CD4-positive, alpha-beta T cell treated with Interleukin-1 beta for 1 hour (primary cell): ENCODE results near the gene MAP1LC3A.

Source experiments
- DNase-seq, 2 donors: peaks; one replicate each; pipeline ENCODE4 v3.0.0-alpha.2; 2020 to 2022

The MAP1LC3A gene

GRCh38 chr20:34578521-34578920 is 20.0 kb downstream of the MAP1LC3A start:
- DNase-seq, result no peak

GRCh38 chr20:34579191-34579978 is 20.9 kb downstream of the MAP1LC3A start:
- DNase-seq, result no peak

GRCh38 chr20:34579979-34580940 is 21.7 kb downstream of the MAP1LC3A start:
- DNase-seq, result peak in 1 of 2 donors; percentile 25

- no peak for DNase-seq
Observed at GRCh38 chr20:34581341-34582184, 23.0 kb downstream of the MAP1LC3A start.

- DNase-seq, result no peak
Observed at GRCh38 chr20:34582221-34582620, 23.7 kb downstream of the MAP1LC3A start.

GRCh38 chr20:34582911-34583310 is 24.4 kb downstream of the MAP1LC3A start:
- no peak for DNase-seq

GRCh38 chr20:34583544-34583943 is 25.0 kb downstream of the MAP1LC3A start:
- DNase-seq, result no peak

GRCh38 chr20:34585019-34585418 is 26.5 kb downstream of the MAP1LC3A start:
- no peak for DNase-seq

GRCh38 chr20:34586488-34587163 is 28.1 kb downstream of the MAP1LC3A start:
- DNase-seq, result no peak

GRCh38 chr20:34595377-34596184 is 37.1 kb downstream of the MAP1LC3A start:
- DNase-seq, result no peak

- no peak for DNase-seq
Observed at GRCh38 chr20:34600892-34601653, 42.6 kb downstream of the MAP1LC3A start.

GRCh38 chr20:34604980-34605788 is 46.7 kb downstream of the MAP1LC3A start:
- no peak for DNase-seq

- no peak for DNase-seq
Observed at GRCh38 chr20:34607066-34607465, 48.5 kb downstream of the MAP1LC3A start.
